OCI-LY7 (cell line): ENCODE measurements around the gene TOMM20. TPM values are rescaled to one million over a fixed set of nuclear protein-coding genes. Genes with fewer than 3 reads are reported as not detected.

Experiments
- BruUV-seq: library from RNA; stranded (reverse); fragments of 400-500 nt; replicated peaks from 2 replicates; lab custom pipeline; 2021; lab: Mats Ljungman, UMichigan
- CTCF ChIA-PET: fragments of 300-600 bp; sonication (Branson Sonifier 250); formaldehyde crosslinking; loops from one replicate; lab custom pipeline; 2022; ENCODE audit warnings: antibody characterized with exemption; ENCODE audit not compliant: unreplicated experiment; lab: Charles Lee
- POLR2A ChIA-PET: fragments of 300-600 bp; sonication (Branson Sonifier 250); formaldehyde crosslinking; loops from one replicate; lab custom pipeline; 2022; ENCODE audit warnings: antibody characterized with exemption; lab: Charles Lee
- DNase-seq: peaks from one replicate; pipeline ENCODE4 v3.0.0-alpha.2; 2015; ENCODE audit warnings: low spot score
- H2AFZ ChIP-seq: fragments of 200-600 bp; sonication (generic), shearing (Covaris generic); 2 replicates; pipeline ENCODE4 v1.6.1; 2014; ENCODE audit warnings: mild to moderate bottlenecking, antibody characterized with exemption, low read length, moderate library complexity
- H3K27ac ChIP-seq: fragments of 200-600 bp; sonication (generic); 2 replicates; pipeline ENCODE4 v1.5.1; 2014; ENCODE audit warnings: mixed run types, low read depth, mild to moderate bottlenecking, moderate library complexity, low read length, inconsistent platforms; ENCODE audit not compliant: poor library complexity, severe bottlenecking
- H3K36me3 ChIP-seq: fragments of 200-600 bp; sonication (generic); 2 replicates; pipeline ENCODE4 v1.6.1; 2014; ENCODE audit warnings: mild to moderate bottlenecking, antibody characterized with exemption, low read length, moderate library complexity, mixed read lengths; ENCODE audit not compliant: insufficient read depth
- H3K4me1 ChIP-seq: fragments of 200-600 bp; sonication (generic); 2 replicates; pipeline ENCODE4 v1.5.1; 2014; ENCODE audit warnings: mild to moderate bottlenecking, low read length; ENCODE audit not compliant: insufficient read depth, poor library complexity, severe bottlenecking
- H3K4me2 ChIP-seq: fragments of 200-600 bp; sonication (generic); 2 replicates; pipeline ENCODE4 v1.6.1; 2014; ENCODE audit warnings: mild to moderate bottlenecking, low read length
- H3K4me3 ChIP-seq: fragments of 200-600 bp; sonication (generic); 2 replicates; pipeline ENCODE4 v1.5.1; 2014; ENCODE audit warnings: mild to moderate bottlenecking, low read depth, low read length; ENCODE audit not compliant: poor library complexity, severe bottlenecking
- H3K79me2 ChIP-seq: fragments of 200-600 bp; sonication (generic); 2 replicates; pipeline ENCODE4 v1.6.1; 2016; ENCODE audit warnings: low read depth, mild to moderate bottlenecking, low read length, moderate library complexity, mixed read lengths; ENCODE audit not compliant: insufficient read depth
- H3K9me2 ChIP-seq: fragments of 200-600 bp; sonication (generic); 2 replicates; pipeline ENCODE4 v1.6.1; 2016; ENCODE audit warnings: mild to moderate bottlenecking, low read length, mixed read lengths; ENCODE audit not compliant: insufficient read depth
- H3K9me3 ChIP-seq: fragments of 200-600 bp; sonication (generic); 2 replicates; pipeline ENCODE4 v1.6.1; 2014; ENCODE audit warnings: mild to moderate bottlenecking, mixed run types, low read length, mixed read lengths
- H4K20me1 ChIP-seq: fragments of 200-600 bp; sonication (generic); 2 replicates; pipeline ENCODE4 v1.6.1; 2014; ENCODE audit warnings: mild to moderate bottlenecking, antibody characterized with exemption, low read length, moderate library complexity, mixed read lengths; ENCODE audit not compliant: insufficient read depth
- CTCF ChIP-seq: fragments of 200-600 bp; sonication (generic); conservative IDR thresholded peaks from 2 replicates; pipeline ENCODE4 v1.5.1; 2014; ENCODE audit warnings: mild to moderate bottlenecking, antibody characterized with exemption, low read length, moderate library complexity, mixed read lengths
- EZH2phosphoT487 ChIP-seq: fragments of 200-600 bp; sonication (generic); IDR thresholded peaks from 2 replicates; pipeline ENCODE4 v1.6.1; 2018; ENCODE audit warnings: low read depth, borderline replicate concordance, mild to moderate bottlenecking, mixed run types, antibody characterized with exemption, low read length, moderate library complexity, mixed read lengths
- intact Hi-C: fragments of 100-400 bp; cut with micrococcal nuclease; formaldehyde crosslinking; loops from one replicate; pipeline ENCODE4 v1.10.0; 2022; ENCODE audit not compliant: unreplicated experiment
- total RNA-seq, 2 experiments: library from RNA; depleted of rRNA in 1 of 2; stranded (reverse); fragments of >200 nt in 1 of 2; shearing (Covaris generic) in 1 of 2; gene quantifications; 2 replicates each; pipeline ENCODE4 v1.2.3, GENCODE V29; 2014 to 2022

The TOMM20 gene
- total RNA-seq, 2 experiments from 2014 or later: 76.7 to 133 TPM

GRCh38 chr1:235108876-235109275 is 19.8 kb downstream of the TOMM20 start:
- ChIA-PET POLR2A (interaction anchor here (0.6 to 2.1 kb wide), 5 partner anchors 13 to 687 kb away, joined by 3 to 9 read pairs (median 4); no protein-coding TSS in a partner anchor), CTCF (no interaction called here)
- Histone ChIP-seq H3K4me2 (no peak overlapping the region), H3K79me2 (peaks cover 13% of the 10 kb centered on the region; the same call in 1 of the 2 replicates), H3K27ac (no peak overlapping the region), H3K4me3 (no peak overlapping the region), H4K20me1 (peaks cover 6% of the 10 kb centered on the region; the same call in 1 of the 2 replicates), H3K9me3 (no peaks in the 10 kb centered on the region), H3K9me2 (no peaks in the 10 kb centered on the region), H3K36me3 (peaks cover 70% of the 10 kb centered on the region), H3K4me1 (peaks cover 12% of the 10 kb centered on the region), H2AFZ (no peak overlapping the region)
- DNase-seq: no peak
- no TSS peak for BruUV-seq
- TF ChIP-seq EZH2phosphoT487 (no peak), CTCF (no peak)
- intact Hi-C loops: loop anchor here (10.0 kb wide), 1 partner anchor 676 kb away; no protein-coding TSS in a partner anchor

- Histone ChIP-seq H3K9me3 (no peaks in the 10 kb centered on the region), H4K20me1 (peaks cover 6% of the 10 kb centered on the region; the same call in 1 of the 2 replicates), H3K36me3 (peaks cover 64% of the 10 kb centered on the region), H3K4me1 (peaks cover 12% of the 10 kb centered on the region), H3K4me2 (no peak overlapping the region), H3K79me2 (peaks cover 8% of the 10 kb centered on the region; the same call in 1 of the 2 replicates), H3K9me2 (no peaks in the 10 kb centered on the region), H2AFZ (no peak overlapping the region), H3K27ac (no peak overlapping the region), H3K4me3 (no peak overlapping the region)
- DNase-seq: no peak
- intact Hi-C loops: loop anchor here (10.0 kb wide), 1 partner anchor 677 kb away; no protein-coding TSS in a partner anchor
- TF ChIP-seq CTCF (no peak), EZH2phosphoT487 (no peak)
- ChIA-PET POLR2A (interaction anchor here (0.6 to 2.1 kb wide), 7 partner anchors 14 to 686 kb away, joined by 3 to 9 read pairs (median 4); no protein-coding TSS in a partner anchor), CTCF (no interaction called here)
- BruUV-seq: no TSS peak
These were observed 20.4 kb downstream of the TOMM20 start for GRCh38 chr1:235108185-235108593.
